ENCODE data around the gene KDM8. TPM values are rescaled to one million over a fixed set of nuclear protein-coding genes. Genes with fewer than 3 reads are reported as not detected.
A peak's percentile ranks its signal among the peaks of the same experiment; 100 is the strongest.

Gene KDM8
- total RNA-seq, 1 donor from 2014 or later: 12.5 TPM

DNA sequence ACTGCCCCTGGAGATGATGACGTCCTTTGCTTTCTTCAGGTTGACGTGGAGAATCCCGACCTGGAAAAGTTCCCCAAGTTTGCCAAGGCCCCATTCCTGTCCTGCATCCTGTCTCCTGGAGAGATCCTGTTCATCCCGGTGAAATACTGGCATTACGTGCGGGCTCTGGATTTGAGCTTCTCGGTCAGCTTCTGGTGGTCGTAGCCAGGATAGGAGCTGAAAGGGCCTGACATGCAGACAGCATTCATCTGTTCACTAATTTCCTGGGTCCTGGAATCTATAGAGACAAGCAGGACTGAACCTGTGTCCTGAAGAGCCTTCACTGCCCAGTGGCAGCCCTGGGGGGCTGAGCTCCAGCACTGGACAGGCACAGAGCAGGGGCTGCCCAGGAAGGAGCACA lies 17.2 kb downstream of the KDM8 start:
- peaks cover 3% of the 10 kb centered on the region for H3K36me3 Mint-ChIP-seq (ENCODE audit: insufficient read depth)
- no peak overlapping the region for H3K27ac Mint-ChIP-seq
- DNase-seq (ENCODE audit: low spot score, unreplicated experiment): no peak
- H3K27me3 Mint-ChIP-seq: no peaks in the 10 kb centered on the region
- no peak overlapping the region for H3K4me3 Mint-ChIP-seq (ENCODE audit: low read depth)
- TF ChIP-seq, protein P1, sequence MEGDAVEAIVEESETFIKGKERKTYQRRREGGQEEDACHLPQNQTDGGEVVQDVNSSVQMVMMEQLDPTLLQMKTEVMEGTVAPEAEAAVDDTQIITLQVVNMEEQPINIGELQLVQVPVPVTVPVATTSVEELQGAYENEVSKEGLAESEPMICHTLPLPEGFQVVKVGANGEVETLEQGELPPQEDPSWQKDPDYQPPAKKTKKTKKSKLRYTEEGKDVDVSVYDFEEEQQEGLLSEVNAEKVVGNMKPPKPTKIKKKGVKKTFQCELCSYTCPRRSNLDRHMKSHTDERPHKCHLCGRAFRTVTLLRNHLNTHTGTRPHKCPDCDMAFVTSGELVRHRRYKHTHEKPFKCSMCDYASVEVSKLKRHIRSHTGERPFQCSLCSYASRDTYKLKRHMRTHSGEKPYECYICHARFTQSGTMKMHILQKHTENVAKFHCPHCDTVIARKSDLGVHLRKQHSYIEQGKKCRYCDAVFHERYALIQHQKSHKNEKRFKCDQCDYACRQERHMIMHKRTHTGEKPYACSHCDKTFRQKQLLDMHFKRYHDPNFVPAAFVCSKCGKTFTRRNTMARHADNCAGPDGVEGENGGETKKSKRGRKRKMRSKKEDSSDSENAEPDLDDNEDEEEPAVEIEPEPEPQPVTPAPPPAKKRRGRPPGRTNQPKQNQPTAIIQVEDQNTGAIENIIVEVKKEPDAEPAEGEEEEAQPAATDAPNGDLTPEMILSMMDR (IDR thresholded peaks at IDR 0.05; ENCODE audit: unreplicated experiment): no peak
- no peaks in the 10 kb centered on the region for H3K9me3 Mint-ChIP-seq (ENCODE audit: low read depth)
- H3K4me1 Mint-ChIP-seq (ENCODE audit: low read depth): no peaks in the 10 kb centered on the region

DNA sequence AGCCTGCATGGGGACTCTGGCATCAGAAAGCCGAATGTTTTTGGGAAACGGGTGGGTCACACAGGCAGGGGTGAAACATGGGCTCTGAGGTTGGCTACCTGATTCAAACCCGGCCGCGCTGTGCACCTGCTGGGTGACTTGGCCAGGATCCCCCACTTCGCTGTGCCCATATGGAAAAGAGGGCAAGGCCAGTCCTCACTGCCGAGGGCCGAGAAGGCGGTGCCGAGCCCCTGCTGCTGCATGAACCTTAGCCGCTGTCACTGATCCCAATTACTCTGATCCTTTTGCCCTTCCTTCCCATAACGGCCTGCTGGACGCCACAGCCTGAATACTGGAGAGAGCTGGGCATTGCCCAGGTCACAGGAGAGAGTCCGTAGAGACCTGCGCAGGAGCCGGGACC lies 17.7 kb downstream of the KDM8 start:
- Mint-ChIP-seq H3K27ac (no peak overlapping the region), H3K9me3 (ENCODE audit: low read depth) (no peaks in the 10 kb centered on the region), H3K4me1 (ENCODE audit: low read depth) (peaks cover 1% of the 10 kb centered on the region), H3K27me3 (no peaks in the 10 kb centered on the region), H3K4me3 (ENCODE audit: low read depth) (no peak overlapping the region), H3K36me3 (ENCODE audit: insufficient read depth) (peaks cover 3% of the 10 kb centered on the region)
- TF ChIP-seq, protein P1 (IDR thresholded peaks at IDR 0.05; ENCODE audit: unreplicated experiment): no peak
- DNase-seq (ENCODE audit: low spot score, unreplicated experiment): no peak

DNA sequence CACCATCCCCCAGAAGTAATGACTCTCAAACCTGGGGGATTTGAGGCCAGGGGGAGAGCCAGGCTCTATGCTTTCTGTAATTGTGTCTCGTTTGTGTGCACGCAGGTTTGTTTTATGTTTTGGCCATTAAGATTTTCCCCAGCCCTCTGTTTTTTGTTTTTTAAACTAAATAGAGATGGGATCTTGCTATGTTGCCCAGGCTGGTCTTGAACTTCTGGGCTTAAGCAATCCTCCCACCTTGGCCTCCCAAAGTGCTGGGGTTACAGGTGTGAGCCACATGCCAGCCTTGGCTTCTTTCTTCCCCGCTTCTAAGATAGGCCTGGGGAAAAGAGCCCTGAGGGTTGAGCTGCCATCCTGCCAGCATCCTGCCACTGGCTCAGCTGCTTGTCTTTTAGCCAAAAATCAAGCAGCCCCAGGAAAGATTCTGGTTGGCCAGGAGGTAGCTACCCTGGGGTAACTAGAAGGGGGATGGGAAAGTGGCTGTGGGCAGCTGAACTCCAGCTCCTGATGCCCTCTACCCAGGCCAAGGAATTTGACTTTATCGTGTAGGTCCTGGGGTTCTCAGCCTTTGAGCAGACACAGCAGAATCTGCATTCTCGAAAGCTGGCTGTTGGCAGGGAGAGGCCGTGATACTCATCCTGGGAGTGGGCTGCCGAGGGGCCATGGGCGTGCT lies 18.4 kb downstream of the KDM8 start:
- Mint-ChIP-seq H3K27ac (no peak overlapping the region), H3K36me3 (ENCODE audit: insufficient read depth) (peaks cover 3% of the 10 kb centered on the region), H3K9me3 (ENCODE audit: low read depth) (no peaks in the 10 kb centered on the region), H3K4me3 (ENCODE audit: low read depth) (no peak overlapping the region), H3K27me3 (no peaks in the 10 kb centered on the region), H3K4me1 (ENCODE audit: low read depth) (peaks cover 4% of the 10 kb centered on the region)
- TF ChIP-seq, protein P1 (IDR thresholded peaks at IDR 0.05; ENCODE audit: unreplicated experiment): no peak
- no peak for DNase-seq (ENCODE audit: low spot score, unreplicated experiment)

DNA sequence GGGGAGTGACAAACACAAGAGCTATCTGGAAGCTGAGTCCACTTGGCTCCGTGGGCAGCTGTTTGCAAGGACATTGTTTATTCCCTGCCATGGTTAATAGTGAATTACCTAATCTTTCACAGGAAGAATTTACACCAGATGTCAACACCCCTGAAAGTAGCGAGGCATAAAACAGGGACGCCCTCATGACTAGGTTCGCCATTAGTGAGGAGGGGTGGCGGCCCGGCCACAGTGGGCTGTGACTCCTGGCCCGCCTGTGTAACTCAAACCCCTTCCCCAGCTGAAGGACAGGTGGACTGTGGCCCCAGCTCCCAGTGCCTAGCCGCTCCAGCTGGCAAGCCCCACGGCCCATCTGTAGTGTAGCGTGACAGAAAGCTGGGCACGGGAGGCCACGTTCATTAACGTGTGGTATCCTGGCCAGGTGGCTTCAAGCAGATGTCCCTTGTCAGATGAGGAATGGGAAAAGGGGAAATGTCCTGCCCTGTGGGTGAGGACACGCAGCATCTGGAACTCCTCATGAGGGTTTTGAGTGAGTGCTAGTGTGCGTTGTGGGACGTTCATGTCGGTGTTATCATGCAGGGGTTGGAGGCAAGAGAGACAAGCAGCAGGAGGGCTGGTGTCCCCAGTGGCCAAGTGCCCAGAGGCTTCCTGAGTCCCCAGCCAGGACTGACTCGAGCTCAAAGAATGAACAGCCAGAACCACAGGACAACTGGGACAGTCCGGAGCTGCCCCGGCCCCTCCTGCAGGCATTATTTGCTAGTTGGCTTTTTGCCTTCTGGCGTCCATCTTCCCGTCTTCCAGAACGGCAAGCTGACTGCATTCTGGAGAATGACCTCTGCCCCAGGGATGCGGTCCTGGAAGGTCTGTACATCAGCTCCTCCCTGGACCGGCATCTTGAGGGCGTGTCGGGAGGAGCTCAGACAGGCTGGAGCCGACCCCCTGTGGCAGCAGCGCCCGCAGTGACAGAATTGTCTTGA lies 19.2 kb downstream of the KDM8 start:
- no peaks in the 10 kb centered on the region for H3K9me3 Mint-ChIP-seq (ENCODE audit: low read depth)
- peaks cover 4% of the 10 kb centered on the region for H3K4me1 Mint-ChIP-seq (ENCODE audit: low read depth)
- H3K27me3 Mint-ChIP-seq: no peaks in the 10 kb centered on the region
- no peak for DNase-seq (ENCODE audit: low spot score, unreplicated experiment)
- no peak overlapping the region for H3K4me3 Mint-ChIP-seq (ENCODE audit: low read depth)
- no peak overlapping the region for H3K27ac Mint-ChIP-seq
- H3K36me3 Mint-ChIP-seq (ENCODE audit: insufficient read depth): peaks cover 1% of the 10 kb centered on the region
- TF ChIP-seq, protein P1 (IDR thresholded peaks at IDR 0.05; ENCODE audit: unreplicated experiment): no peak

DNA sequence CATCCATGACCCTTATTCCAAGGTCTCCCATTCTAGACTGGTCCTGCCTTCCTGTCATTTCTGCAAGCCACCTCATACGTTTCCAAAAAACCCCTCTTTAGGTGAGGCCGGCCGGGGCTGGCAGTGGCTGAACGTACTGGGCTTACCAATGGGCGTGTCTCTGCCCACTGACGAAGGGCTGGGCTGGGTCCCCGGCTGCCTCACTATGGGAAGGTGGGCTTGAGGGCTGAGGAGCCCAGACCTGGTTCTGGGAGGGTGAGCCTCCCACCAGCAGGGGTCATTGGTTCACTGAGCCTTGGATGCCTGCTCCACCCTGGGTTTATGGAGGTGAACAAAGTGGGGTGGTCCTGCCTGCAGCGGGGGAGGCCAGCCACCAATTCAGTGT lies 19.9 kb downstream of the KDM8 start:
- Mint-ChIP-seq H3K27me3 (no peaks in the 10 kb centered on the region), H3K4me3 (ENCODE audit: low read depth) (no peak overlapping the region), H3K27ac (no peak overlapping the region), H3K4me1 (ENCODE audit: low read depth) (peaks cover 4% of the 10 kb centered on the region), H3K9me3 (ENCODE audit: low read depth) (no peaks in the 10 kb centered on the region), H3K36me3 (ENCODE audit: insufficient read depth) (peaks cover 1% of the 10 kb centered on the region)
- TF ChIP-seq, protein P1 (IDR thresholded peaks at IDR 0.05; ENCODE audit: unreplicated experiment): peak; percentile 8
- no peak for DNase-seq (ENCODE audit: low spot score, unreplicated experiment)

All from progenitor cell of endocrine pancreas (in vitro differentiated cells).